ENCODE results near the gene PFKM. TPM values are rescaled to one million over a fixed set of nuclear protein-coding genes. Genes with fewer than 3 reads are reported as not detected.
"Not testable (repeated sequence)": the region's sequence is repeated elsewhere in the genome, so short reads cannot be mapped to it uniquely, and the experiment has no call there.

Gene PFKM
- total and polyA plus RNA-seq, 4 experiments from 2014 or later = 7.8 to 14.6 (median 10.9) TPM

- POLR2A ChIA-PET (ENCODE audit: partially characterized antibody) = interaction anchor here (1.1 kb wide), 1 partner anchor 42 kb away, joined by 3 read pairs; no protein-coding TSS in a partner anchor
Measured at GRCh38 chr12:48110691-48111311, 8.4 kb upstream of the PFKM start.

GRCh38 chr12:48111312-48111693, 7.9 kb upstream of the PFKM start:
- H3K36me3 Mint-ChIP-seq; CTCF ChIA-PET (ENCODE audit: partially characterized antibody); intact Hi-C loops (cut with micrococcal nuclease); H3K27ac Mint-ChIP-seq; DNase-seq; H3K4me3 ChIP-seq (ENCODE audit: low read length in 2 of 2); H3K36me3 ChIP-seq (ENCODE audit: insufficient read depth, low read length); H3K27me3 Mint-ChIP-seq; H3K27me3 ChIP-seq (ENCODE audit: insufficient read depth, low read length); H3K9me3 ChIP-seq (ENCODE audit: control insufficient read depth in 1 of 2, low read length in 2 of 2); H3K9me3 Mint-ChIP-seq; H3K4me3 Mint-ChIP-seq; H3K27ac ChIP-seq (ENCODE audit: low read depth, low read length): not testable (repeated sequence)
- peaks cover 22 to 27% (median 24%) of the 10 kb centered on the region in 4 donors for H3K4me1 Mint-ChIP-seq
- POLR2A ChIA-PET (ENCODE audit: partially characterized antibody) = interaction anchor here (1.1 kb wide), 1 partner anchor 41 kb away, joined by 3 read pairs; no protein-coding TSS in a partner anchor
- H3K4me1 ChIP-seq (ENCODE audit: insufficient read depth, low read length) = peaks cover 19% of the 10 kb centered on the region

More at GRCh38 chr12:48110691-48111311, 8.4 kb upstream of the PFKM start:
- intact Hi-C loops (cut with micrococcal nuclease) = no loop called here
- H3K9me3 Mint-ChIP-seq = no peaks in the 10 kb centered on the region
- H3K36me3 Mint-ChIP-seq = peaks cover 0 to 6% of the 10 kb centered on the region in 2 donors
- H3K4me3 ChIP-seq (ENCODE audit: low read length in 2 of 2) = no peak overlapping the region
- DNase-seq = no peak
- no peak overlapping the region for H3K27ac Mint-ChIP-seq
- peaks cover 4% of the 10 kb centered on the region in 2 donors for H3K27me3 Mint-ChIP-seq
- CTCF ChIA-PET (ENCODE audit: partially characterized antibody) = interaction anchor here (0.9 to 1.2 kb wide), 2 partner anchors 28 to 87 kb away, joined by 3 to 5 read pairs; no protein-coding TSS in a partner anchor
- H3K27me3 ChIP-seq (ENCODE audit: insufficient read depth, low read length) = no peaks in the 10 kb centered on the region
- no peaks in the 10 kb centered on the region for H3K9me3 ChIP-seq (ENCODE audit: control insufficient read depth in 1 of 2, low read length in 2 of 2)
- peaks cover 19% of the 10 kb centered on the region for H3K4me1 ChIP-seq (ENCODE audit: insufficient read depth, low read length)
- H3K4me3 Mint-ChIP-seq = no peak overlapping the region
- H3K36me3 ChIP-seq (ENCODE audit: insufficient read depth, low read length) = no peaks in the 10 kb centered on the region
- no peak overlapping the region for H3K27ac ChIP-seq (ENCODE audit: low read depth, low read length)
- H3K4me1 Mint-ChIP-seq = peaks cover 24 to 30% (median 26%) of the 10 kb centered on the region in 4 donors

- Histone ChIP-seq H3K36me3 (ENCODE audit: insufficient read depth, low read length) (no peaks in the 10 kb centered on the region), H3K4me3 (ENCODE audit: low read length in 2 of 2) (no peak overlapping the region), H3K4me1 (ENCODE audit: insufficient read depth, low read length) (peaks cover 15% of the 10 kb centered on the region), H3K9me3 (ENCODE audit: control insufficient read depth in 1 of 2, low read length in 2 of 2) (no peaks in the 10 kb centered on the region), H3K27ac (ENCODE audit: low read depth, low read length) (no peak overlapping the region), H3K27me3 (ENCODE audit: insufficient read depth, low read length) (no peaks in the 10 kb centered on the region)
- intact Hi-C loops (cut with micrococcal nuclease) = no loop called here
- Mint-ChIP-seq H3K4me1 (peaks cover 16 to 21% (median 18%) of the 10 kb centered on the region in 4 donors), H3K27ac (no peak overlapping the region), H3K36me3 (no peaks in the 10 kb centered on the region), H3K4me3 (no peak overlapping the region), H3K9me3 (no peaks in the 10 kb centered on the region), H3K27me3 (peaks cover 6% of the 10 kb centered on the region in 2 donors)
- CTCF ChIA-PET (ENCODE audit: partially characterized antibody) = no interaction called here
- POLR2A ChIA-PET (ENCODE audit: partially characterized antibody) = no interaction called here
- no peak for DNase-seq
Measured at GRCh38 chr12:48115957-48116356, 3.2 kb upstream of the PFKM start.

GRCh38 chr12:48118284-48118871, 786 bp upstream of the PFKM start:
- POLR2A ChIA-PET (ENCODE audit: partially characterized antibody) = interaction anchor here (2.2 to 2.6 kb wide), 2 partner anchors 12 to 39 kb away, joined by 14 to 28 read pairs; partner anchors contain the start of genes ASB8 and SENP1
- H3K9me3 ChIP-seq (ENCODE audit: control insufficient read depth in 1 of 2, low read length in 2 of 2) = no peaks in the 10 kb centered on the region
- H3K4me3 Mint-ChIP-seq = peak overlapping the region; percentile 91 to 100 (median 98)
- no peak for DNase-seq
- H3K4me1 Mint-ChIP-seq = peaks cover 18 to 28% (median 18%) of the 10 kb centered on the region in 4 donors
- H3K4me1 ChIP-seq (ENCODE audit: insufficient read depth, low read length) = peaks cover 15% of the 10 kb centered on the region
- H3K4me3 ChIP-seq (ENCODE audit: low read length in 2 of 2) = peak overlapping the region in 1 of 2 donors; percentile 77
- peak overlapping the region in 3 of 7 donors; percentile 44 to 98 (median 96) for H3K27ac Mint-ChIP-seq
- H3K9me3 Mint-ChIP-seq = no peaks in the 10 kb centered on the region
- no peaks in the 10 kb centered on the region for H3K36me3 ChIP-seq (ENCODE audit: insufficient read depth, low read length)
- peaks cover 5 to 6% of the 10 kb centered on the region in 2 donors for H3K36me3 Mint-ChIP-seq
- no peak overlapping the region for H3K27ac ChIP-seq (ENCODE audit: low read depth, low read length)
- intact Hi-C loops (cut with micrococcal nuclease) = no loop called here
- H3K27me3 ChIP-seq (ENCODE audit: insufficient read depth, low read length) = no peaks in the 10 kb centered on the region
- peaks cover 6% of the 10 kb centered on the region in 2 donors for H3K27me3 Mint-ChIP-seq
- CTCF ChIA-PET (ENCODE audit: partially characterized antibody) = interaction anchor here (1.7 kb wide), 1 partner anchor 15 kb away, joined by 3 read pairs; no protein-coding TSS in a partner anchor

- intact Hi-C loops (cut with micrococcal nuclease) = loop anchor here (1.0 kb wide), 1 partner anchor 14 kb away; the partner anchor contains the start of gene SENP1
- POLR2A ChIA-PET (ENCODE audit: partially characterized antibody) = interaction anchor here (1.1 to 2.6 kb wide), 3 partner anchors 13 to 37 kb away, joined by 3 to 28 read pairs (median 14); partner anchors contain the start of genes ASB8 and SENP1
- peaks cover 18 to 28% (median 18%) of the 10 kb centered on the region in 4 donors for H3K4me1 Mint-ChIP-seq
Measured at GRCh38 chr12:48119834-48120195, 651 bp downstream of the PFKM start.

GRCh38 chr12:48121522-48121921, 2.4 kb downstream of the PFKM start:
- ChIA-PET POLR2A (ENCODE audit: partially characterized antibody) (no interaction called here), CTCF (ENCODE audit: partially characterized antibody) (no interaction called here)

More at GRCh38 chr12:48119834-48120195, 651 bp downstream of the PFKM start:
- peak overlapping the region in 1 of 2 donors; percentile 56 for H3K4me3 ChIP-seq (ENCODE audit: low read length in 2 of 2)
- Mint-ChIP-seq H3K4me3 (peak overlapping the region; percentile 91 to 100 (median 98)), H3K27me3 (peaks cover 2 to 4% of the 10 kb centered on the region in 2 donors), H3K27ac (peak overlapping the region in 5 of 7 donors; percentile 56 to 98 (median 95)), H3K9me3 (no peaks in the 10 kb centered on the region), H3K36me3 (peaks cover 8 to 12% of the 10 kb centered on the region in 2 donors)
- no peak overlapping the region for H3K27ac ChIP-seq (ENCODE audit: low read depth, low read length)
- H3K4me1 ChIP-seq (ENCODE audit: insufficient read depth, low read length) = peaks cover 15% of the 10 kb centered on the region
- H3K9me3 ChIP-seq (ENCODE audit: control insufficient read depth in 1 of 2, low read length in 2 of 2) = no peaks in the 10 kb centered on the region
- no peaks in the 10 kb centered on the region for H3K27me3 ChIP-seq (ENCODE audit: insufficient read depth, low read length)
- CTCF ChIA-PET (ENCODE audit: partially characterized antibody) = interaction anchor here (0.6 to 1.5 kb wide), 4 partner anchors 34 to 69 kb away, joined by 3 to 5 read pairs (median 4); partner anchors contain the start of genes ASB8 and CCDC184
- no peak for DNase-seq
- H3K36me3 ChIP-seq (ENCODE audit: insufficient read depth, low read length) = no peaks in the 10 kb centered on the region

More at GRCh38 chr12:48121522-48121921, 2.4 kb downstream of the PFKM start:
- peaks cover 0 to 2% of the 10 kb centered on the region in 2 donors for H3K27me3 Mint-ChIP-seq
- intact Hi-C loops (cut with micrococcal nuclease) = no loop called here
- DNase-seq = no peak
- H3K4me3 ChIP-seq (ENCODE audit: low read length in 2 of 2) = no peak overlapping the region
- H3K36me3 ChIP-seq (ENCODE audit: insufficient read depth, low read length) = no peaks in the 10 kb centered on the region
- peak overlapping the region in 1 of 7 donors; percentile 16 for H3K27ac Mint-ChIP-seq
- peaks cover 18 to 28% (median 18%) of the 10 kb centered on the region in 4 donors for H3K4me1 Mint-ChIP-seq
- H3K27ac ChIP-seq (ENCODE audit: low read depth, low read length) = no peak overlapping the region
- no peaks in the 10 kb centered on the region for H3K27me3 ChIP-seq (ENCODE audit: insufficient read depth, low read length)
- peak overlapping the region in 1 of 8 donors; percentile 16 for H3K4me3 Mint-ChIP-seq
- no peaks in the 10 kb centered on the region for H3K9me3 Mint-ChIP-seq
- H3K36me3 Mint-ChIP-seq = peaks cover 10 to 17% of the 10 kb centered on the region in 2 donors
- H3K9me3 ChIP-seq (ENCODE audit: control insufficient read depth in 1 of 2, low read length in 2 of 2) = no peaks in the 10 kb centered on the region
- H3K4me1 ChIP-seq (ENCODE audit: insufficient read depth, low read length) = peaks cover 15% of the 10 kb centered on the region
